Measurements from ENCODE around the gene GALNT2. TPM values are rescaled to one million over a fixed set of nuclear protein-coding genes. Genes with fewer than 3 reads are reported as not detected.

Gene GALNT2
- total and polyA plus RNA-seq, 9 of the 15 experiments (the other 6 are each of a cell fraction or from before 2014, with no cell fraction given), result 1.6 to 106 (median 51.9) TPM

GRCh38 chr1:230264342-230264741 is 197.3 kb downstream of the GALNT2 start:
- Histone ChIP-seq H3K36me3 (ENCODE audit: control insufficient read depth, insufficient read depth, low read length) (peaks cover 77% of the 10 kb centered on the region; the same call in 2 of the 3 replicates), H2AFZ (ENCODE audit: low read depth, low read length) (no peak overlapping the region), H4K20me1 (replicated peaks; ENCODE audit: control insufficient read depth, insufficient read depth, low read length) (no peaks in the 10 kb centered on the region), H3K9me3 (replicated peaks; ENCODE audit: control insufficient read depth, insufficient read depth, low read depth, low read length) (no peaks in the 10 kb centered on the region), H3K4me2 (ENCODE audit: insufficient read depth, low read length) (no peak overlapping the region), H3K79me2 (ENCODE audit: control insufficient read depth, insufficient read depth, low read length) (no peaks in the 10 kb centered on the region), H3K4me3 (no peak overlapping the region), H3K4me1 (replicated peaks in 1 of 2; ENCODE audit: control insufficient read depth in 2 of 2, insufficient read depth in 2 of 2, low read length in 2 of 2) (peaks cover 9 to 19% of the 10 kb centered on the region in 2 experiments; a peak in 4 of 5 replicates), H3K9ac (ENCODE audit: insufficient read depth in 1 of 2, low read depth in 2 of 2, low read length in 2 of 2) (no peak overlapping the region), H3K27ac (ENCODE audit: extremely low read depth, low read depth, low read length) (no peak overlapping the region), H3K9me1 (ENCODE audit: control insufficient read depth, insufficient read depth, low read length) (no peaks in the 10 kb centered on the region), H3K27me3 (ENCODE audit: control insufficient read depth in 2 of 2, insufficient read depth in 2 of 2, low read length in 2 of 2) (no peaks in the 10 kb centered on the region)
- ChIA-PET POLR2A (interaction anchor here (0.7 kb wide), 1 partner anchor 675 kb away, joined by 3 read pairs; no protein-coding TSS in a partner anchor), CTCF (ENCODE audit: low intra/inter-chr PET ratio) (no interaction called here)
- DNase-seq (ENCODE audit: extremely low read depth in 1 of 4, low spot score in 3 of 4), result no peak
- in situ Hi-C loops (cut with MboI), result no loop called here
- intact Hi-C loops (cut with micrococcal nuclease), result no loop called here
- WGBS (ENCODE audit: insufficient coverage, low coverage, missing lambda C conversion rate), result 83% methylated on average over 8 of the region's 8 CpGs
- BruUV-seq (replicated peaks), result no TSS peak
- no peak for ATAC-seq
- no peak for FAIRE-seq
- no peak for TF ChIP-seq SOX6 (IDR thresholded peaks at IDR 0.05)
- TF ChIP-seq CHD1 (IDR thresholded peaks at IDR 0.05; ENCODE audit: low read length), result no peak
- no peak for TF ChIP-seq ZNF24 (IDR thresholded peaks at IDR 0.05)
- TF ChIP-seq, protein P1, sequence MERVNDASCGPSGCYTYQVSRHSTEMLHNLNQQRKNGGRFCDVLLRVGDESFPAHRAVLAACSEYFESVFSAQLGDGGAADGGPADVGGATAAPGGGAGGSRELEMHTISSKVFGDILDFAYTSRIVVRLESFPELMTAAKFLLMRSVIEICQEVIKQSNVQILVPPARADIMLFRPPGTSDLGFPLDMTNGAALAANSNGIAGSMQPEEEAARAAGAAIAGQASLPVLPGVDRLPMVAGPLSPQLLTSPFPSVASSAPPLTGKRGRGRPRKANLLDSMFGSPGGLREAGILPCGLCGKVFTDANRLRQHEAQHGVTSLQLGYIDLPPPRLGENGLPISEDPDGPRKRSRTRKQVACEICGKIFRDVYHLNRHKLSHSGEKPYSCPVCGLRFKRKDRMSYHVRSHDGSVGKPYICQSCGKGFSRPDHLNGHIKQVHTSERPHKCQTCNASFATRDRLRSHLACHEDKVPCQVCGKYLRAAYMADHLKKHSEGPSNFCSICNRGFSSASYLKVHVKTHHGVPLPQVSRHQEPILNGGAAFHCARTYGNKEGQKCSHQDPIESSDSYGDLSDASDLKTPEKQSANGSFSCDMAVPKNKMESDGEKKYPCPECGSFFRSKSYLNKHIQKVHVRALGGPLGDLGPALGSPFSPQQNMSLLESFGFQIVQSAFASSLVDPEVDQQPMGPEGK (CRISPR knock-in tag; IDR thresholded peaks at IDR 0.05; ENCODE audit: borderline replicate concordance), result no peak
- TF ChIP-seq LEF1 (IDR thresholded peaks at IDR 0.05), result no peak
- no peak for TF ChIP-seq RBM15 (IDR thresholded peaks at IDR 0.05; ENCODE audit: insufficient read depth, low read length)
- no peak for TF ChIP-seq PHF8 (IDR thresholded peaks at IDR 0.05; ENCODE audit: borderline replicate concordance, low read length)
- no peak for TF ChIP-seq MECOM (CRISPR knock-in tag; IDR thresholded peaks at IDR 0.05)
- no peak for TF ChIP-seq MGA (IDR thresholded peaks at IDR 0.05)
- no peak for TF ChIP-seq XRCC4 (IDR thresholded peaks at IDR 0.05; ENCODE audit: extremely low read depth, insufficient read depth, insufficient read length)
- no peak for TF ChIP-seq ZNF274 (IDR thresholded peaks at IDR 0.05; ENCODE audit: borderline replicate concordance, low read depth, low read length)

Data from K562 (cell line).